Panc1 (cell line): ENCODE measurements around the gene ATIC.

Experiments
- POLR2AphosphoS5 ChIP-seq: IDR thresholded peaks from 2 replicates; pipeline ENCODE4 v1.6.1; 2012; ENCODE audit warnings: mild to moderate bottlenecking, low read depth, low read length, moderate library complexity
- SIN3A ChIP-seq: IDR thresholded peaks from 2 replicates; pipeline ENCODE4 v1.6.1; 2012; ENCODE audit warnings: low read depth, mild to moderate bottlenecking, low read length, moderate library complexity, borderline replicate concordance; ENCODE audit not compliant: insufficient read depth
- TCF7L2 ChIP-seq: IDR thresholded peaks from 2 replicates; pipeline ENCODE4 v1.6.1; 2011; ENCODE audit warnings: mild to moderate bottlenecking, low read depth, low read length, inconsistent platforms
- TF ChIP-seq, protein P1 (sequence below): fragments of 450-650 bp; IDR thresholded peaks from 2 replicates; pipeline ENCODE4 v1.5.1; 2017; ENCODE audit warnings: mild to moderate bottlenecking
- TF ChIP-seq, protein P2 (sequence below), 2 experiments: IDR thresholded peaks; 2 replicates each; pipeline ENCODE4 v1.6.1; 2011 to 2012; ENCODE audit warnings: low read depth in 2 of 2, control low read depth in 1 of 2, low read length in 1 of 2, mild to moderate bottlenecking in 1 of 2, moderate library complexity in 1 of 2; ENCODE audit not compliant: insufficient read depth in 1 of 2

DNA sequence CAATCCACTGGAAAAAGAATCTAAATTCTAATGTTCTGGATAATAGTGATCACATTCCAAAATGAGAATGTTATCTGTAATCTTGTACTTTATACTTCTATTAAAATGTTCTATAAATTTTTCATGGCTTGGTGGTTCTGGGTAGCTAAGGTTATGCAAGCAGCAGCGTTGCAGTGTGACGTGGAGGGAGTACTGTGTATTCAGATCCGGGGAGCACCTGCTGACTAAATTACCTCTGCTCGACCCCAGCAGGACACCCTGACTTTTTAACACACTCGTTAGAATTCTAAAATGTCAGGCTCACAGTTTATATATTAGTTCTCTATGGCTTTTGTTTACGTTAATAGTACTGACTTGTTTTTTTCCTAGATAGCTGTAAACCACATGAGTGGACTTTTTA is 13.0 kb downstream of the ATIC start:
- TF ChIP-seq, protein P1, sequence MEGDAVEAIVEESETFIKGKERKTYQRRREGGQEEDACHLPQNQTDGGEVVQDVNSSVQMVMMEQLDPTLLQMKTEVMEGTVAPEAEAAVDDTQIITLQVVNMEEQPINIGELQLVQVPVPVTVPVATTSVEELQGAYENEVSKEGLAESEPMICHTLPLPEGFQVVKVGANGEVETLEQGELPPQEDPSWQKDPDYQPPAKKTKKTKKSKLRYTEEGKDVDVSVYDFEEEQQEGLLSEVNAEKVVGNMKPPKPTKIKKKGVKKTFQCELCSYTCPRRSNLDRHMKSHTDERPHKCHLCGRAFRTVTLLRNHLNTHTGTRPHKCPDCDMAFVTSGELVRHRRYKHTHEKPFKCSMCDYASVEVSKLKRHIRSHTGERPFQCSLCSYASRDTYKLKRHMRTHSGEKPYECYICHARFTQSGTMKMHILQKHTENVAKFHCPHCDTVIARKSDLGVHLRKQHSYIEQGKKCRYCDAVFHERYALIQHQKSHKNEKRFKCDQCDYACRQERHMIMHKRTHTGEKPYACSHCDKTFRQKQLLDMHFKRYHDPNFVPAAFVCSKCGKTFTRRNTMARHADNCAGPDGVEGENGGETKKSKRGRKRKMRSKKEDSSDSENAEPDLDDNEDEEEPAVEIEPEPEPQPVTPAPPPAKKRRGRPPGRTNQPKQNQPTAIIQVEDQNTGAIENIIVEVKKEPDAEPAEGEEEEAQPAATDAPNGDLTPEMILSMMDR, result no peak
- TF ChIP-seq, protein P2, sequence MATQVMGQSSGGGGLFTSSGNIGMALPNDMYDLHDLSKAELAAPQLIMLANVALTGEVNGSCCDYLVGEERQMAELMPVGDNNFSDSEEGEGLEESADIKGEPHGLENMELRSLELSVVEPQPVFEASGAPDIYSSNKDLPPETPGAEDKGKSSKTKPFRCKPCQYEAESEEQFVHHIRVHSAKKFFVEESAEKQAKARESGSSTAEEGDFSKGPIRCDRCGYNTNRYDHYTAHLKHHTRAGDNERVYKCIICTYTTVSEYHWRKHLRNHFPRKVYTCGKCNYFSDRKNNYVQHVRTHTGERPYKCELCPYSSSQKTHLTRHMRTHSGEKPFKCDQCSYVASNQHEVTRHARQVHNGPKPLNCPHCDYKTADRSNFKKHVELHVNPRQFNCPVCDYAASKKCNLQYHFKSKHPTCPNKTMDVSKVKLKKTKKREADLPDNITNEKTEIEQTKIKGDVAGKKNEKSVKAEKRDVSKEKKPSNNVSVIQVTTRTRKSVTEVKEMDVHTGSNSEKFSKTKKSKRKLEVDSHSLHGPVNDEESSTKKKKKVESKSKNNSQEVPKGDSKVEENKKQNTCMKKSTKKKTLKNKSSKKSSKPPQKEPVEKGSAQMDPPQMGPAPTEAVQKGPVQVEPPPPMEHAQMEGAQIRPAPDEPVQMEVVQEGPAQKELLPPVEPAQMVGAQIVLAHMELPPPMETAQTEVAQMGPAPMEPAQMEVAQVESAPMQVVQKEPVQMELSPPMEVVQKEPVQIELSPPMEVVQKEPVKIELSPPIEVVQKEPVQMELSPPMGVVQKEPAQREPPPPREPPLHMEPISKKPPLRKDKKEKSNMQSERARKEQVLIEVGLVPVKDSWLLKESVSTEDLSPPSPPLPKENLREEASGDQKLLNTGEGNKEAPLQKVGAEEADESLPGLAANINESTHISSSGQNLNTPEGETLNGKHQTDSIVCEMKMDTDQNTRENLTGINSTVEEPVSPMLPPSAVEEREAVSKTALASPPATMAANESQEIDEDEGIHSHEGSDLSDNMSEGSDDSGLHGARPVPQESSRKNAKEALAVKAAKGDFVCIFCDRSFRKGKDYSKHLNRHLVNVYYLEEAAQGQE (IDR thresholded peaks at IDR 0.05; ENCODE audit: insufficient read depth in 1 of 2, low read depth in 2 of 2, low read length in 1 of 2), result no peak
- TF ChIP-seq POLR2AphosphoS5, result no peak
- TF ChIP-seq SIN3A, result no peak
- TF ChIP-seq TCF7L2, result no peak
